Neuronal stem cell (in vitro differentiated cells): ENCODE data around the gene ARL6IP6.
"Not testable (repeated sequence)": the region's sequence is repeated elsewhere in the genome, so short reads cannot be mapped to it uniquely, and the experiment has no call there.

Source experiments
- DNase-seq: peaks from one replicate; pipeline ENCODE4 v3.0.0-alpha.2; 2013; ENCODE audit warnings: low spot score
- H2AFZ ChIP-seq: one replicate; pipeline ENCODE4 v1.6.1; 2013; ENCODE audit warnings: mild to moderate bottlenecking, low read length, inconsistent platforms
- H2AK5ac ChIP-seq: 2 replicates; pipeline ENCODE4 v1.6.1; 2013; ENCODE audit warnings: low read depth, mild to moderate bottlenecking, inconsistent platforms, low read length, moderate library complexity, mixed read lengths
- H2BK120ac ChIP-seq: 2 replicates; pipeline ENCODE4 v1.6.1; 2013; ENCODE audit warnings: low read depth, mild to moderate bottlenecking, inconsistent platforms, low read length, moderate library complexity, mixed read lengths
- H2BK12ac ChIP-seq: one replicate; pipeline ENCODE4 v1.6.1; 2013; ENCODE audit warnings: low read length, inconsistent platforms
- H2BK15ac ChIP-seq: 2 replicates; pipeline ENCODE4 v1.6.1; 2013; ENCODE audit warnings: mild to moderate bottlenecking, low read length, inconsistent platforms, mixed read lengths
- H2BK5ac ChIP-seq: one replicate; pipeline ENCODE4 v1.6.1; 2013; ENCODE audit warnings: inconsistent platforms, mild to moderate bottlenecking, low read length, moderate library complexity
- H3K14ac ChIP-seq: one replicate; pipeline ENCODE4 v1.6.1; 2013; ENCODE audit warnings: low read length, inconsistent platforms
- H3K18ac ChIP-seq: 2 replicates; pipeline ENCODE4 v1.6.1; 2013; ENCODE audit warnings: low read length, inconsistent platforms
- H3K23ac ChIP-seq: 2 replicates; pipeline ENCODE4 v1.6.1; 2013; ENCODE audit warnings: low read depth, mild to moderate bottlenecking, mixed read lengths, low read length, inconsistent platforms; ENCODE audit not compliant: poor library complexity
- H3K27ac ChIP-seq: replicated peaks from 3 replicates; pipeline ENCODE4 v1.5.1; 2013; ENCODE audit warnings: low read length, inconsistent platforms
- H3K27me3 ChIP-seq, 3 experiments: 2 replicates each; pipeline ENCODE4 v1.6.1; 2013; ENCODE audit warnings: low read length in 3 of 3, mild to moderate bottlenecking in 2 of 3, inconsistent platforms in 1 of 3, low read depth in 1 of 3, mixed read lengths in 1 of 3, moderate library complexity in 1 of 3; ENCODE audit not compliant: control insufficient read depth in 3 of 3, insufficient read depth in 3 of 3
- H3K36me3 ChIP-seq, 2 donors: replicated peaks in 1 of 2; 2 replicates each; pipeline ENCODE4 v1.6.1; 2013; ENCODE audit warnings: low read length in 2 of 2; ENCODE audit not compliant: control insufficient read depth in 2 of 2, insufficient read depth in 2 of 2
- H3K4ac ChIP-seq: 2 replicates; pipeline ENCODE4 v1.6.1; 2013; ENCODE audit warnings: inconsistent platforms, mild to moderate bottlenecking, low read length, moderate library complexity
- H3K4me1 ChIP-seq, 2 donors: 1 replicate in 1 of 2; 2 replicates in 1 of 2; pipeline ENCODE4 v1.6.1; 2013; ENCODE audit warnings: low read length in 2 of 2, low read depth in 1 of 2; ENCODE audit not compliant: control insufficient read depth in 2 of 2, insufficient read depth in 1 of 2
- H3K4me2 ChIP-seq: one replicate; pipeline ENCODE4 v1.6.1; 2013; ENCODE audit warnings: mild to moderate bottlenecking, low read length, inconsistent platforms; ENCODE audit not compliant: insufficient read depth, poor library complexity, severe bottlenecking
- H3K4me3 ChIP-seq, 2 donors: 2 replicates each; pipeline ENCODE4 v1.5.1; 2013; ENCODE audit warnings: low read length in 2 of 2, mild to moderate bottlenecking in 2 of 2, inconsistent platforms in 1 of 2, moderate library complexity in 1 of 2
- H3K79me1 ChIP-seq: one replicate; pipeline ENCODE4 v1.6.1; 2013; ENCODE audit warnings: low read depth, mild to moderate bottlenecking, inconsistent platforms, low read length, moderate library complexity
- H3K9ac ChIP-seq: one replicate; pipeline ENCODE4 v1.6.1; 2013; ENCODE audit warnings: mild to moderate bottlenecking, low read depth, low read length, inconsistent platforms; ENCODE audit not compliant: poor library complexity
- H3K9me3 ChIP-seq, 2 donors: replicated peaks in 1 of 2; 2 replicates each; pipeline versions ENCODE3 to v1.6.1; 2013; ENCODE audit warnings: low read length in 2 of 2, mild to moderate bottlenecking in 2 of 2, inconsistent platforms in 1 of 2, low read depth in 1 of 2, mixed read lengths in 1 of 2, moderate library complexity in 1 of 2; ENCODE audit not compliant: control insufficient read depth in 2 of 2, insufficient read depth in 1 of 2
- H4K8ac ChIP-seq: one replicate; pipeline ENCODE4 v1.6.1; 2013; ENCODE audit warnings: low read depth, mild to moderate bottlenecking, inconsistent platforms, low read length, moderate library complexity
- H4K91ac ChIP-seq: one replicate; pipeline ENCODE4 v1.6.1; 2013; ENCODE audit warnings: low read length, low read depth, mild to moderate bottlenecking, inconsistent platforms; ENCODE audit not compliant: poor library complexity
- WGBS, 2 donors: extraction: QIAGEN DNeasy Blood & Tissue Kit; methylation state at CpG; one replicate each; pipeline ENCODE4 v1.1.7; 2013; ENCODE audit warnings: missing lambda C conversion rate in 2 of 2, mixed read lengths in 1 of 2; ENCODE audit not compliant: insufficient read length in 2 of 2, insufficient replicate concordance in 1 of 2; ENCODE audit errors: extremely low coverage in 2 of 2; 5-methylcytosine and 5-hydroxymethylcytosine counted together

Gene ARL6IP6

DNA sequence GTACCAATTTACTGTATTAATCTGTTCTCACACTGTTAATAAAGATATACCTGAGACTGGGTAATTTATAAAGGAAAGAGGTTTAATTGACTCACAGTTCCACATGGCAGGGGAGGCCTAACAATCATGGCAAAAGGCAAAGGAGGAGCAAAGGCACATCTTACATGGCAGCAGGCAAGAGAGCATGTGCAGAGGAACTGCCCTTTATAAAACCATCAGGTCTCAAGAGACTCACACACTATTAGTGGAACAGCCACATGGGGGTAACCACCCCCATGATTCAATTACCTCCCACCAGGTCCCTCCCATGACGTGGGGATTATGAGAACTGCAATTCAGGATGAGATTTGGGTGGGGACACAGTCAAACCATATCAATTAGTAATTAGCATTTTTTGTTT, 21.3 kb downstream of the ARL6IP6 start:
- not testable (repeated sequence) for H2AFZ ChIP-seq, H3K18ac ChIP-seq, H2BK12ac ChIP-seq, H4K91ac ChIP-seq, DNase-seq, H3K4me1 ChIP-seq, H3K4ac ChIP-seq, H2BK5ac ChIP-seq, H3K9ac ChIP-seq, H3K4me3 ChIP-seq, H3K4me2 ChIP-seq, H3K27ac ChIP-seq, H3K27me3 ChIP-seq, H3K14ac ChIP-seq, H2BK120ac ChIP-seq, H2AK5ac ChIP-seq, H3K79me1 ChIP-seq, H3K23ac ChIP-seq, H4K8ac ChIP-seq, H2BK15ac ChIP-seq
- Histone ChIP-seq H3K9me3 (peaks cover 1 to 24% of the 10 kb centered on the region in 2 donors), H3K36me3 (peaks cover 16 to 97% of the 10 kb centered on the region in 2 donors)
- no CpG with 5 or more reads among the region's 1 CpG for WGBS, 2 donors

DNA sequence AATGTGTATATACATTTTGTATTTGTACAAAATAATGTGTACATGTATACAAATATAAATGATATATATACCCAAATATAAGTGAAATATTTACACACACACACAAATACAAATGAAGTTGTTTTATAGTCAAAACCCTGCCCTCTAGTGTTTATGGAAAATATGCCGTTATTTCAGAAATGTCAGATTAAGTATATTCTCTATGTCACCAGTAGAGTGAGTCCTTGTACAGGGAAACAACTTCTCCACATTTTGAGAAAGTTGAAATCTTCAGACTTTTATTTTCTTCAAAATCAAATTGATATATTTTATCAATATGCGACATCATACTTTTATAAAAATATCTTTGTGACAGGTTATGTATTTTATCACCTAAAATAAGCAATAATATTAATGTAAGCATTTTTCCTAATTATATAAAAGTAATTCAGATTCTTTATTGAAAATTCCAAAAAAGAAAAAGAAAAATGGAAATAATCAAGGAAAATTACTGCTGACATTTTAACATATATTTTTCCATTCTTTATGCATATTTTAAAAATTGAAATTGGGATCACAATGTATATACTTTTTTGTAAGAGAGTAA, 22.4 kb downstream of the ARL6IP6 start:
- Histone ChIP-seq H3K27me3 (no peaks in the 10 kb centered on the region), H3K23ac (no peak overlapping the region), H4K91ac (no peak overlapping the region), H2BK15ac (no peak overlapping the region), H3K4me3 (no peak overlapping the region), H3K79me1 (peaks cover 1% of the 10 kb centered on the region), H2BK5ac (no peak overlapping the region), H2AK5ac (no peak overlapping the region), H2BK120ac (no peak overlapping the region), H3K9me3 (peaks cover 1 to 24% of the 10 kb centered on the region in 2 donors), H3K4me1 (no peaks in the 10 kb centered on the region), H2BK12ac (no peak overlapping the region), H3K27ac (no peak overlapping the region), H2AFZ (no peak overlapping the region), H4K8ac (no peak overlapping the region), H3K4me2 (no peak overlapping the region), H3K14ac (no peak overlapping the region), H3K4ac (no peak overlapping the region), H3K9ac (no peak overlapping the region), H3K18ac (no peak overlapping the region), H3K36me3 (peaks cover 16 to 97% of the 10 kb centered on the region in 2 donors)
- WGBS, 2 donors, result no CpG with 5 or more reads among the region's 2 CpGs
- no peak for DNase-seq

- Histone ChIP-seq H3K9ac (no peak overlapping the region), H3K79me1 (peaks cover 1% of the 10 kb centered on the region), H3K4me3 (no peak overlapping the region), H3K36me3 (peaks cover 6 to 94% of the 10 kb centered on the region in 2 donors), H3K4ac (no peak overlapping the region), H3K14ac (no peak overlapping the region), H2BK120ac (no peak overlapping the region), H3K4me2 (no peak overlapping the region), H2BK5ac (no peak overlapping the region), H3K18ac (no peak overlapping the region), H2AFZ (no peak overlapping the region), H2AK5ac (no peak overlapping the region), H3K23ac (no peak overlapping the region), H3K27ac (no peak overlapping the region), H4K8ac (no peak overlapping the region), H2BK15ac (no peak overlapping the region), H3K9me3 (peaks cover 1 to 11% of the 10 kb centered on the region in 2 donors), H2BK12ac (no peak overlapping the region), H3K4me1 (no peaks in the 10 kb centered on the region), H4K91ac (no peak overlapping the region), H3K27me3 (no peaks in the 10 kb centered on the region)
- no CpG with 5 or more reads among the region's 3 CpGs for WGBS, 2 donors
- no peak for DNase-seq
Measured at GRCh38 chr2:152743002-152743401, 24.6 kb downstream of the ARL6IP6 start.

DNA sequence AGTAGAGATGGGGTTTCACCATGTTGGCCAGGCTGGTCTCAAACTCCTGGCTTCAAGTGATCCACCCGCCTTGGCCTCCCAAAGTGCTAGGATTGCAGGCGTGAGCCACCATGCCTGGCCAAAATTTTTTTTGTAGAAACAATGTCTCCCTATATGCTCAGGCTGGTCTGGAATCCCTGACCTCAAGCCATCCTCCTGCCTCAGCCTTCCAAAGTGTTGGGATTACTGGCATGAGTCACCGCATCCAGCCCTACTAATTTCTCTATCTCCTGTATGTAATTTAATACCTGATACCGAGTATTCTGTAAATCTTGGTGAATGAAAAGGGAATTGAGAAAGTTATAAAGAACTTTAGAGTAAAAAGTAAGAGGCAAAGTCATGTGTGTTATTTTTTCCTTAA, 29.3 kb downstream of the ARL6IP6 start:
- H3K4ac ChIP-seq, H3K79me1 ChIP-seq, DNase-seq, H3K14ac ChIP-seq, H3K23ac ChIP-seq, H3K9me3 ChIP-seq, H3K9ac ChIP-seq, H2BK5ac ChIP-seq, H2BK120ac ChIP-seq, H3K27me3 ChIP-seq, H3K4me1 ChIP-seq, H3K4me3 ChIP-seq, H2AK5ac ChIP-seq, H3K4me2 ChIP-seq, H2AFZ ChIP-seq, H2BK12ac ChIP-seq, H2BK15ac ChIP-seq, H4K8ac ChIP-seq, H3K27ac ChIP-seq, H4K91ac ChIP-seq, H3K18ac ChIP-seq: not testable (repeated sequence)
- H3K36me3 ChIP-seq, result peaks cover 0 to 97% of the 10 kb centered on the region in 2 donors
- no CpG with 5 or more reads among the region's 4 CpGs for WGBS, 2 donors
